NOMO-1 treated with dmso at 0.1 percent for 144 hours (cell line): ENCODE measurements around the gene MEG3.

Experiments
- DNase-seq: peaks from one replicate; lab custom pipeline; 2025; ENCODE audit not compliant: unreplicated experiment; lab: John Stamatoyannopoulos, UW

MEG3 gene

GRCh38 chr14:100825713-100826331 lies at the start of gene MEG3:
Gene MEG3 (plus strand): TSS chr14:100826118.
- DNase-seq = no peak

GRCh38 chr14:100776681-100777365 lies 49.1 kb upstream of the MEG3 start:
- DNase-seq = no peak

GRCh38 chr14:100777366-100777817 lies 48.5 kb upstream of the MEG3 start:
- no peak for DNase-seq

GRCh38 chr14:100777818-100778525 lies 47.9 kb upstream of the MEG3 start:
- no peak for DNase-seq

- DNase-seq = no peak
These were observed 47.4 kb upstream of the MEG3 start for GRCh38 chr14:100778526-100778882.

GRCh38 chr14:100778951-100779690 lies 46.8 kb upstream of the MEG3 start:
- no peak for DNase-seq

GRCh38 chr14:100779691-100780080 lies 46.2 kb upstream of the MEG3 start:
- no peak for DNase-seq

- no peak for DNase-seq
These were observed 45.7 kb upstream of the MEG3 start for GRCh38 chr14:100780246-100780645.

- DNase-seq = no peak
These were observed 45.1 kb upstream of the MEG3 start for GRCh38 chr14:100780646-100781355.

GRCh38 chr14:100781952-100782351 lies 44.0 kb upstream of the MEG3 start:
- DNase-seq = no peak

GRCh38 chr14:100782516-100783320 lies 43.2 kb upstream of the MEG3 start:
- DNase-seq = no peak

GRCh38 chr14:100783630-100784370 lies 42.1 kb upstream of the MEG3 start:
- DNase-seq = no peak

- no peak for DNase-seq
These were observed 41.2 kb upstream of the MEG3 start for GRCh38 chr14:100784523-100785337.

GRCh38 chr14:100785338-100785615 lies 40.6 kb upstream of the MEG3 start:
- DNase-seq = no peak

GRCh38 chr14:100785626-100786025 lies 40.3 kb upstream of the MEG3 start:
- no peak for DNase-seq

- DNase-seq = no peak
These were observed 39.8 kb upstream of the MEG3 start for GRCh38 chr14:100786131-100786530.

GRCh38 chr14:100786576-100787219 lies 39.2 kb upstream of the MEG3 start:
- no peak for DNase-seq

- DNase-seq = no peak
These were observed 38.3 kb upstream of the MEG3 start for GRCh38 chr14:100787659-100788058.
